NCI-H2196 treated with DMSO at 0.1 percent for 48 hours (cell line): ENCODE data around the gene SHB.

Source experiments
- DNase-seq: peaks from one replicate; lab custom pipeline; 2025; ENCODE audit not compliant: unreplicated experiment; lab: John Stamatoyannopoulos, UW

The SHB gene

GRCh38 chr9:37956904-37957663 is 111.9 kb downstream of the SHB start:
- DNase-seq = no peak

- DNase-seq = no peak
These were observed 112.6 kb downstream of the SHB start for GRCh38 chr9:37956423-37956820.

- DNase-seq = no peak
These were observed 113.1 kb downstream of the SHB start for GRCh38 chr9:37955781-37956422.

- DNase-seq = no peak
These were observed 114.4 kb downstream of the SHB start for GRCh38 chr9:37954581-37954981.

- no peak for DNase-seq
These were observed 115.1 kb downstream of the SHB start for GRCh38 chr9:37953775-37954437.

- no peak for DNase-seq
These were observed 115.7 kb downstream of the SHB start for GRCh38 chr9:37953206-37953774.

GRCh38 chr9:37952731-37953130 is 116.3 kb downstream of the SHB start:
- no peak for DNase-seq

- no peak for DNase-seq
These were observed 117.2 kb downstream of the SHB start for GRCh38 chr9:37951671-37952449.

GRCh38 chr9:37950561-37950960 is 118.5 kb downstream of the SHB start:
- no peak for DNase-seq

- no peak for DNase-seq
These were observed 119.5 kb downstream of the SHB start for GRCh38 chr9:37949576-37949975.

GRCh38 chr9:37948417-37948980 is 120.5 kb downstream of the SHB start:
- no peak for DNase-seq

- no peak for DNase-seq
These were observed 121.0 kb downstream of the SHB start for GRCh38 chr9:37947977-37948376.

GRCh38 chr9:37947471-37947870 is 121.6 kb downstream of the SHB start:
- DNase-seq = no peak

GRCh38 chr9:37946971-37947370 is 122.1 kb downstream of the SHB start:
- DNase-seq = no peak

- DNase-seq = no peak
These were observed 123.0 kb downstream of the SHB start for GRCh38 chr9:37946041-37946440.

- no peak for DNase-seq
These were observed 124.2 kb downstream of the SHB start for GRCh38 chr9:37944671-37945481.

- DNase-seq = no peak
These were observed 124.8 kb downstream of the SHB start for GRCh38 chr9:37944266-37944650.

GRCh38 chr9:37943345-37944265 is 125.4 kb downstream of the SHB start:
- DNase-seq = no peak
